Kidney (tissue), 14 donors: ENCODE results near the gene PPM1D. TPM values are rescaled to one million over a fixed set of nuclear protein-coding genes. Genes with fewer than 3 reads are reported as not detected.

ENCODE experiments used
- DNase-seq, 5 donors: peaks; one replicate each; pipeline ENCODE4 v3.0.0-alpha.2; 2013 to 2020
- FAIRE-seq: peaks from 2 replicates; lab custom pipeline; 2012; peaks lifted over from hg19 to GRCh38; lab: Jason Lieb, UNC
- H3K27ac ChIP-seq, 2 donors: one replicate each; pipeline ENCODE4 v1.7.0; 2013; ENCODE audit warnings: low read depth in 2 of 2, low read length in 2 of 2, inconsistent platforms in 1 of 2
- H3K27me3 ChIP-seq: one replicate; pipeline ENCODE4 v1.7.1; 2013; ENCODE audit warnings: low read length, inconsistent platforms; ENCODE audit not compliant: control insufficient read depth, insufficient read depth
- H3K36me3 ChIP-seq, 3 donors: one replicate each; pipeline versions ENCODE4 v1.7.0 to v1.7.1; 2013; ENCODE audit warnings: low read length in 3 of 3, control low read depth in 1 of 3, inconsistent platforms in 1 of 3; ENCODE audit not compliant: insufficient read depth in 3 of 3, control insufficient read depth in 2 of 3
- H3K4me1 ChIP-seq, 3 donors: one replicate each; pipeline versions ENCODE4 v1.7.0 to v1.7.1; 2013; ENCODE audit warnings: low read length in 3 of 3, inconsistent platforms in 1 of 3, low read depth in 1 of 3; ENCODE audit not compliant: control insufficient read depth in 2 of 3, insufficient read depth in 2 of 3
- H3K4me3 ChIP-seq, 3 donors: one replicate each; pipeline versions ENCODE4 v1.7.0 to v1.8.1; 2013; ENCODE audit warnings: low read length in 3 of 3, control low read depth in 1 of 3, inconsistent platforms in 1 of 3
- H3K9ac ChIP-seq, 3 donors: one replicate each; pipeline versions ENCODE4 v1.7.0 to v1.7.1; 2013; ENCODE audit warnings: low read length in 3 of 3, control low read depth in 1 of 3, inconsistent platforms in 1 of 3
- H3K9me3 ChIP-seq, 3 donors: one replicate each; pipeline versions ENCODE4 v1.7.0 to v1.7.1; 2013; ENCODE audit warnings: low read length in 3 of 3, control low read depth in 1 of 3, inconsistent platforms in 1 of 3; ENCODE audit not compliant: control insufficient read depth in 2 of 3, insufficient read depth in 1 of 3
- CTCF ChIP-seq: IDR thresholded peaks from 3 replicates; pipeline ENCODE4 v1.5.1; 2012; ENCODE audit warnings: mild to moderate bottlenecking, moderate library complexity, borderline replicate concordance; ENCODE audit not compliant: insufficient read depth; ENCODE audit errors: extremely low read depth
- intact Hi-C: fragments of 100-400 bp; cut with DNase I; formaldehyde crosslinking; loops from one replicate; pipeline ENCODE4 v1.11.1; 2022
- polyA plus RNA-seq: library from polyadenylated mRNA; stranded (reverse); fragments of 350-450 nt; fragmentation: Illumina TruSeq; extraction: RNeasy Lipid Tissue Mini Kit (QIAGEN cat#74804); gene quantifications from one replicate; pipeline ENCODE4 v1.2.3, GENCODE V29; 2014; ENCODE audit warnings: low read depth, low replicate concordance; ENCODE audit not compliant: insufficient read depth
- total RNA-seq: library from RNA; stranded (reverse); fragmentation: NEBNext Ultra II Directional; extraction: Animal tissue kit (Norgen Biotek cat#: 25700); gene quantifications from one replicate; pipeline ENCODE4 v1.2.1, GENCODE V29; 2021
- donor health status: control.
- donor health status: control.
- donor health status: control.
- donor health status: control.
- donor health status: control.
- donor health status: DM: yes; HTN: yes; CAD: no.
- donor health status: Normal renal cell carcinoma (clear cell type).

The PPM1D gene
- total and polyA plus RNA-seq, 2 donors from 2014 or later = 4.5 to 16.6 TPM

DNA sequence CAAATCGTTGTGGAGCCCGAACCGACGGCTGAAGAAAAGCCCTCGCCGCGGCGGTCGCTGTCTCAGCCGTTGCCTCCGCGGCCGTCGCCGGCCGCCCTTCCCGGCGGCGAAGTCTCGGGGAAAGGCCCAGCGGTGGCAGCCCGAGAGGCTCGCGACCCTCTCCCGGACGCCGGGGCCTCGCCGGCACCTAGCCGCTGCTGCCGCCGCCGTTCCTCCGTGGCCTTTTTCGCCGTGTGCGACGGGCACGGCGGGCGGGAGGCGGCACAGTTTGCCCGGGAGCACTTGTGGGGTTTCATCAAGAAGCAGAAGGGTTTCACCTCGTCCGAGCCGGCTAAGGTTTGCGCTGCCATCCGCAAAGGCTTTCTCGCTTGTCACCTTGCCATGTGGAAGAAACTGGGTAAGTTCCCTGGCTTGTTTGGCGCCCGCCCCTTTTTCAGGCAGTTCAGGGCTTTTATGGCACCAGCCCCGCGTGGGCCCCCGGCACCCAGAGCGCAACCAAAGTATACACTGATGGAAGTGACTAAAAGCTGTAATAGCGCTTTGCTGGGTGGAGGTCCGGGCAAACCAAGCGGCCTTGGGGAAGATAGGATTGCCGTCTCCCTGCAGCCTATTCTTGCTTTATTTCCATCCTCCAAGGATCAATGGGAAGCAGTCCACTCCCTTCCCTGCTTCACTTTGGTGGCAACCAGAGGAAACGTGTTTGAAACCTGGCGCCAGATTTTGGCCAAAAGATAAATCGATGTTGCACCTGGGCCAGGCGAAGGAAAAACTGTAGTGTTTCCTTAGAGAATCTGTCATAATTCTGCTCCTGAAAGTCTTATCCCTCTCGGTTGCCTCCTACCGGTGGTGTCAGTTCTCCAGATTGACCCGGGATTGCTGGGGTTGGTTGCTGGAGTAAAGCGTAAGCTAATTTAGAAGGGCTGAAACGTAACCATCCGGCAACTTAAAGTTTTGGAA lies 775 bp downstream of the PPM1D start:
- Histone ChIP-seq H3K9ac (peak overlapping the region; percentile 75 to 91 (median 83)), H3K4me3 (peak overlapping the region; percentile 85 to 92 (median 90)), H3K4me1 (peaks cover 0 to 8% (median 0%) of the 10 kb centered on the region in 3 donors), H3K9me3 (no peaks in the 10 kb centered on the region), H3K27me3 (no peaks in the 10 kb centered on the region), H3K27ac (peak overlapping the region; percentile 98 to 99), H3K36me3 (no peaks in the 10 kb centered on the region)
- intact Hi-C loops = no loop called here
- FAIRE-seq (no peak), DNase-seq (peak; percentile 77 to 94 (median 85))
- TF ChIP-seq CTCF = peak; percentile 64

- no peak for FAIRE-seq
- peak overlapping the region; percentile 60 to 99 for H3K27ac ChIP-seq
- peak overlapping the region; percentile 85 to 92 (median 90) for H3K4me3 ChIP-seq
- peak overlapping the region; percentile 75 to 91 (median 83) for H3K9ac ChIP-seq
- peak in 4 of 5 donors; percentile 50 to 92 (median 78) for DNase-seq
- H3K9me3 ChIP-seq = no peaks in the 10 kb centered on the region
- peaks cover 0 to 8% (median 0%) of the 10 kb centered on the region in 3 donors for H3K4me1 ChIP-seq
- H3K27me3 ChIP-seq = no peaks in the 10 kb centered on the region
- intact Hi-C loops = no loop called here
- H3K36me3 ChIP-seq = no peaks in the 10 kb centered on the region
- TF ChIP-seq CTCF = no peak
Measured at GRCh38 chr17:60601447-60602384, 1.7 kb downstream of the PPM1D start.

DNA sequence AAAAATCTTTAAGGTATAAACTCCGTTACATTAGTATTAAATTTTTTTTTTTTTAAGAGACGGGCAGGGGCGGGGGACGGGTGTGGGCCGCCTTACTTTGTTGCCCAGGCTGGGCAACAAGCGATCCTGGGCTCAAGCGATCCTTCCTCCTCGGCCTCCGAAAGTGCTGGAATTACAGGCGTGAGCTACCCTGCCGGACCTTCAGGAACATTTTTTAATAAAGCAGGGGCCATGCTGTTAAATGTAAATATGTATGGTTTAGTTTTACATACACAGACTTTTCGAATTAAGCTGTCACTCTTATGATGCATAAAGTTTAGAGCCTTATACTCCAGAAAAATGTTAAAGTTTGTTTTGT lies 2.4 kb downstream of the PPM1D start:
- intact Hi-C loops = no loop called here
- FAIRE-seq = no peak
- peak in 1 of 5 donors; percentile 43 for DNase-seq
- Histone ChIP-seq H3K4me1 (peaks cover 0 to 8% (median 0%) of the 10 kb centered on the region in 3 donors), H3K27ac (no peak overlapping the region), H3K9ac (peak overlapping the region; percentile 20 to 83 (median 75)), H3K27me3 (no peaks in the 10 kb centered on the region), H3K4me3 (peak overlapping the region; percentile 85 to 92 (median 90)), H3K36me3 (no peaks in the 10 kb centered on the region), H3K9me3 (no peaks in the 10 kb centered on the region)
- TF ChIP-seq CTCF = no peak
